Activated CD4-positive, alpha-beta T cell treated with anti-CD3 and anti-CD28 coated beads for 24 hours (primary cell): ENCODE data around the gene ADCY7.

Experiments
- DNase-seq, 2 donors: peaks; one replicate each; pipeline ENCODE4 v3.0.0-alpha.2; 2020; ENCODE audit warnings: low read depth in 2 of 2

Gene ADCY7

GRCh38 chr16:50313596-50314478 lies 47.5 kb downstream of the ADCY7 start:
- no peak for DNase-seq

GRCh38 chr16:50314665-50315064 lies 48.3 kb downstream of the ADCY7 start:
- DNase-seq, result no peak

GRCh38 chr16:50315346-50315997 lies 49.1 kb downstream of the ADCY7 start:
- DNase-seq, result no peak

DNA sequence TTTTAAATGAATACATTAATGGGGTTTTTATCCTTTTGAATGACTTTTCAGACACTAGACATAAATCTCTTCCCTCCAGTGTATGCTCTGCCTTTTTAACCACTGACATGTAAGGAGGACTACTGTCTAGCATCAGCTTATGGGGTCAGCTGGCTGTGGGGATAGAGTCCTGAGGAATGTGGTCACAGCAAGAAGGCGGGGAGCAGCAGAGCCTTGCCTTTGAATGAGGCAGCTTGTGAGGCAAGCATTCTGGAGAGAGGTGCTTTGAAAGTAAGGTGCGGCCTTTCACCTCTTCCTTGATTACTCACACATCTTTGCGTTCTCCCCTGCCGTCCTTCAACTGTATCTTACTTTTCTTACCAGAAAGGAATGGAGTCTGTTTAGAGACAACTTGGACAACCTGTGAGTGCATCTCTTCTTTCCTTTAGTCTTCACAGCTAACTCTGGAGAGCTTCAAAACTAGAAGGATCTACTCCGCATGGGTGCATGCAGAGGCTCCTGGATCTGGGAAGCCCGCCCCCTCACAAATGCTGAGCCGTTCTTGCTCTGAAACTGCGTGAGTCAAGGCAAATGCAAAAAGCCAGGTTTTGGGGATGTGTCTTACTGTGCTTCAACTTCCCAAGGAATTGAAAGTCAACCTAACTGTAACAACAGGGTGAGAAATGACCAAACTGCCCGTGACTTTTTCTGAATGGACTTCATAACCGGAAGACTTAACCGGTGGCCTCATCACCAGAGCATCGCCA lies 49.9 kb downstream of the ADCY7 start:
- DNase-seq, result no peak

DNA sequence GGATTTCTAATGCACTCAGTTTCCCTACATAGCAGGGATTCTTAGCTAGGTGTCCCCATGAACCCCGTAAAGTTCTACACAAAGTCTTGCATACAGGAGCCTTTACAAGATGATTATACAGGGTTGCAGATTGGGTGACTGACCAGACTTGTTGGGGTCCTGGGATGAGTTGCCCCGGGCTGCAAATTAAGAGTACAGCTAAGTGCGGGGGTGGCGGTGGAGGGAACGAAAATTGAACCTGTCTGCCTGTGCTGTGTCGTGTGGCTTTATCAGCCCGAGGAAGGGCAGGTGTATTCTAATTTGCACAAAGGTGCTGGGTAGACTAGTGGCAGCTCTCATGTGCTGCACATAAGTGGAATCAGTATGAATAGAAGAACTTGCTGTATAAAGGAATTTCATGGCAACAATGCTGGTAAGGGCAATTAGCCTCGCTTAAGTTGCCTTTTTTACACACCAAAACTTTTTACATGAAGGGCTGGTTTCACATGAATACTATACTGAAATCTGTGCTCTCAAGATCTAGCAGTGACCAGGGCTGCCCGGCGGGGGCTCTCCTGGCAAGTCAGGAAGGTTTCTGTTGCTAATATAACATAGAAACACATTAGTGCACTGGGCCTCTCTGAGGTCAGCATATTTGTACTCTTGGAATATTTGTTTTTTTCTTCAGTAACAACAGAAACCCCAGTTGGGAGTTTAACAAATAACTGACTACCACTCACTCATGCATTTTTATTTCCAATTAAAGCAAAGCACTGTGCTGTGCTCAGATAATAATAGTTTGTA lies 50.7 kb downstream of the ADCY7 start:
- DNase-seq, result no peak

DNA sequence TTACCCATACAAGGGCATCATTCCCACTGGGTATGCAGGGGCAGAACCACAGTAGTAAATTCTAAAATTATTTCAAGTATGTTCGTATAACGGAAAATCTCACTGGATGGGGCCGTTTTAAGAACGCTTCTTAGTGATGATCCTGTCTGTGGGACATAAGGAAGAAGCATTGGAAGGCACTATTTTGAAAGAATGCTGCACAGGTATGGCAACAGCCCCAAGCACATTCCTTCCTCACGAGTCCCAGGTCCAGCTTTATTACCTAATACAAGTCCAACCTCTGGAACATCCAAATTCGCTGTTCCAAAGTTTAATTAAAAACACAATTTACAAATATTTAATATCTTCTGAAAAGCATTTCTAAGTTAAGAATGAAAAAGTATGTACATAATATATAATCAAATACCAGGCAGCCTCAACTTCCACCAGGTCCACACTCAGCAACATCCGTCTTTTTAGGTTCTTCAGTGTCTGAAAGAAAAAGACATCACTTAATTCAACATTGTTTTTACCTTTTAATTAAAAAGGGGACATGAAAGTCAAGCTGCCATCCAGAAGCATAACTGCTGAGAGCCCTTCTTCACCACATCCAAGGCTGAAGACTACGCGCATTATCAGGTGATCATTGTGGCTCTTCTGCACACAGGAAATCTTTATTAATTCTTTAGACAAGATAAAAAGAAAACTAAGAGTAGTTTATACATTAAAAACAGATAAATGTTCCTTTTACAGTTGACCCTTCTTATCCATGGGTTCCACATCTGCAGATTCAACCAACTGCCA lies 52.6 kb downstream of the ADCY7 start:
- DNase-seq, result no peak

DNA sequence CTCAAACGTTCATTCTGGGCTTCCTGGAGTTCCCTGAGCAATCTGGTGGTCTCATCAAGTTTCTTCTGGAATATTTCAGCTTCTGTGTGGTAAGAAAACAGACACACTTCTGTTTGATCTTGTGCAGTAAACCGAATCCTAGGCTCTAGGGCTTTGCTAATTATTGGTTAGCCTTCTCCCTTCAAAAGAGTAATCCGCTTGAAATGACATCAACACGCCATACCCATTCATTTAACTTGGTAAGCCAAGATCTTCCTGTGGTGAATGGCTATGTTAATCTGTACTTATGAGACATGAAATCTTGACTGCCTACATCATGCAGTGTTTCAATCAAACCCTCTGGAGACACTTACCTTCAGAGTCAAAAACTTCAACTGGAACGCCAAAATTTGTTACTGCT lies 54.0 kb downstream of the ADCY7 start:
- no peak for DNase-seq

DNA sequence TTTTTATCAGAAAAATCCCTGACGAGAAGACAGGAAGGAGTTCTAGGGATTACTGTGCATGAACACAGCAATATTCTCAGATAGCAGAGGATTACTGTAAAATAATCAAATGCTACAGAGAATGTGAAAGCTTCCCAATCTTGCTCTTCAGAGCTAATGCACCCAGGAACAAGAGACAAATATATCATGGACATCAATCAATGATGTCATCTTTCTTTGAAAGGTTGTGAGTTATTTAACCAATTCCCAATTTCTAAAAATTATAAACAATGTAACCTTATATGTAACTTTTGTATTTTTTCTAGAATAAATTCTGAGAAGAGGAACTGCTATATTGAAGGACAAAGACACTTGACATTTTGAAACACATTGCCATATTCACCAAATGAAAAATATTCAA lies 56.0 kb downstream of the ADCY7 start:
- no peak for DNase-seq

- DNase-seq, result no peak
Measured at GRCh38 chr16:50323335-50324011, 57.1 kb downstream of the ADCY7 start.

DNA sequence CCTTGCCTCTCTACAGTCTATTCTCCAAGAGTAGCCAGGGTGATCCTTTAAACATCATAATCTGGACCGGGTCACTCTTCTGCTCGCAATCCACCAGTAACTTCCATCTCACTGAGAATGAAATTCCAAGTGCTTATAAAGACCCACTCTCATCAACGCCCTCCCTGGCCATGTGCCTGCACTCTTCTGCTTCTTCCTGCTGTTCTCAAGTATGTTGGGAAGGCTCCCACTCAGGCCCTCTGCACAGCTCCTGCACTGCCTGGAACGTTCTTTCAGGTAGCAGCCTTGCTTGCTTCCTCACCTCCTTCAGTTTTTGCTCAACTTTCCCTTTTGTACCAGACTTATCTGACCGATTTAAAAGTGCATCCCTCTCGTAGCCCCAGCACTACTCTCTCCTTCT lies 58.0 kb downstream of the ADCY7 start:
- DNase-seq, result no peak

DNA sequence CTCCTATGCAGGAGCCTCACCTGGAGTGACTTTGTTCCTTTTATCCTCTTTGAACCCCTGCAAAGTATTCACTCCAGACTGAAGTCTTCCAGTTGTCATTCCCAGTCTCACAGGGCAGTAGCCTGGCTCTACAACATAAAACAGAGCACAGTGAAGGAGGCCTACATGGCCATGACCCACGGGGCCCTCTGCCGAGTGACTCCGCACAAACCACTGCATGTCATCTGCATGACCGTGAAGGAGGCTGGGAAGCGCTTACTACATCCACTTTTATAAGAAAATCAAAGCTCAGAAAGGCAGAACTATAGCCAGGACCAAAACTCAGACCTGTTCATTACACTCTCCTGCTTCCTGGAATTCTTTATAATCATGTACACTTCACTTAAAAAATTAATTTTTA lies 59.9 kb downstream of the ADCY7 start:
- DNase-seq, result no peak

DNA sequence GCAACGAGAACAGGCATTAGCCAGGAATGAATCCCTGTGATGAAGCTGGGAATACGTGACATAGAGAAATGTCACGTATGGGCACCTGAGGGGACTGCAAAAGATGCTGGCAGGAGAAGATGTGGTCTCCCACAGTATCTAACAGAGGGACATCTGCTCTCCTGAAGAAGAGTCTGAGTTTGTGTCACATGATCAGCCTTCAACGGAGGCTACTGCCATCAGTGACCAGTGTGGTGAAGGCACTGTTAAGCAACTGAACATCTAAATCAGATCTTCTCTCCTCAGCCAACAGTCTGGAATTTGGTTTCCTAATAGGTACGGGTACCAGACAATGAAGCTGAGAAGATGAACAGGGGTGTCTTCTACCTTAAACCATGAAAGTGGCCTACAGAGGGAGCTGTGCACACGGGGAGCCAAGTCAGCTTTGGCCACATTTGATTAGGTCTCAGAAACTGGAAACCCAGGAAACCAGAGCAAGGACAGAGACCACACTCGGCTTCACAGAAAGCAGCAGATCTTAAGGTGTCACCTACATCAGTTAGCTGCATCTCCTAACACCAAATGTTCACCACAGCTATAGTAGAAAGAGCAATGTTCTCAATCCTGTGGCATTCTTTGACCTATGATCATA lies 60.6 kb downstream of the ADCY7 start:
- peak in 1 of 2 donors; percentile 52 for DNase-seq

DNA sequence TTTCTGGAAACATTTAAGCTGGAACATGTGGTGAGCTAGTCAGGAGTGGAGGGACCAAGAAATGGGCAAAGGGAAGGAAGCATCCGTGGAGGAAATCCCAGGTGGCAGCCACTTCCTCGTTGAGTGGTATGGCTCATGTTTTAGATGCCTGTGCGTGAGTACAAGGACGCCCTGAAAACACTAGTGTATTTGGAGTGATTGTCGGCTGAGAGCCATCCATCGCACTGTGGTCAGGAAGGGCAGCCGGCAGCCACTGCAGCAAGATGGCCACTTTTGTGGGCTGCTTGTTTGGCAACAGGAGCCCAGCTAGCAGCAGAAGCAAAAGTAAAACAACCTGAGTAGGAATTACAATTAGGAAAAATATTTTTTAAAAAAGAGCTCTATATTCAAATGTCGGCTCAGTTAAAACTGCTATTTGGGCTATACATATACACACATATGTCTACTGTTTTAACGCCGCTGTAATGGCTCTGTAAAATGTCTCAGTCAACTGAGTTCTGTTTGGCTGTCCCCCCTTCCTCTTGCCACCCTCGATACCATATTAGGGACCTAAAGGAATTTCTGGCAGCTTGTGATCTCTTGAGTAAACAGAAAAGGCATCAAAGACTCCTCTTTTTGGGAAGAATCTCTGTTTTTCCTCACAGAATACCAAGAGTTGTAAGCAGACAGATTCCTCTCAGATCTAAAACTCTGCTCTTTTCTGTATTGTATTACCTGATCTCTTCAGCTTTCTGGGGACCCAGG lies 63.3 kb downstream of the ADCY7 start:
- DNase-seq, result no peak

- DNase-seq, result no peak
Measured at GRCh38 chr16:50331570-50331969, 65.2 kb downstream of the ADCY7 start.

DNA sequence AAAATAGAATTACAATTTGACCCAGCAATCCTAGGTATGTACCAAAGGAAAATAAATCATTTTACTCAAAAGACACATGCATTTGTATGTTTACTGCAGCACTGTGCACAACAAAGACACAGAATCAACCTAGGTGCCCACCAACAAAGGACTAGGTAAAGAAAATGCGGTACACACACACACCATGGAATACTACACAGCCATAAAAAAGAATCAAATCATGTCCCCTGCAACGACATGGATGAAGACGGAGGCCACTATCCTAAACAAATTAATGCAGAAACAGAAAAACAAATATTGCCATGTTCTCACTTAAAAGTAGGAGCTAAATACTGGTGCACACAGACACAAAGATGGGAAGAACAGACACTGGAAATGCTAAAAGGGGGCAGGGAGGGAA lies 66.2 kb downstream of the ADCY7 start:
- DNase-seq, result no peak

GRCh38 chr16:50334106-50334975 lies 68.0 kb downstream of the ADCY7 start:
- no peak for DNase-seq

DNA sequence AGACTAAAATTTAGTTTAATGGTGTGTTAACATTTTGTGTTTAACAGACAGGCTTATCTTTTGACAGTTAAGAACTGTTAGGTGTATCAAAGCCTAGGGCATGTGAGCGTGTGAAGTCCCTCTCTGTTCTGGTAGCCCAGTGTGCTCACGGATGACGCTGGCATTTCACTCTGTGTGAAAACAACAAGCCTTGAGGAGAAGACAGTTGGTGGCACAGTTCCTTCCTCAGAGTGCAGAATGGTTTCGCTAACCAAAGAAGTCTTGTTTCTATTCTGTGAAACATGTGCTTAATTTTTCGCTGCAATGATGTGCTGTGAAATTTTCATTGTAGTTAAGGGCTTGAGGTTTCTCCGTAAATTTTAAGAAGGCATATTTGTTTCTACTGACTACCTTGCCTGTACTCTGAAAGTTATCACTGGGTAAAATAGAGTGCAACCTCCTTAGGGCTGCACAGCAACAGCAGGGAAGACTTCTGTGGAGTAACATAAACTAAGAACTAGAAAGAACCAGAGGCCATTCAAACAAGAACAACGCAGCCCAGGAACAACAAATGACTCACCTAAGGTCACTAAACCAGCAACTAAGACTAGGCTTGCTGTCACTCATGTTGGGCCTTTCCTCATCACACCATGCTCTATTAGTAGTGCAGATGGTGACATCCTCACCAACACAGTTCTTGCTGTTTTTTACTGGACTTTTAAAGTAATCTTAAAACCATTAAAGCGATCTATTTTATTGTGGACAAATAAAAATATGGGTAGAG lies 69.0 kb downstream of the ADCY7 start:
- no peak for DNase-seq

- DNase-seq, result no peak
Measured at GRCh38 chr16:50336884-50337283, 70.5 kb downstream of the ADCY7 start.
